Occipital lobe (tissue), 2 donors: ENCODE results near the gene CABP7. TPM values are rescaled to one million over a fixed set of nuclear protein-coding genes. Genes with fewer than 3 reads are reported as not detected.

Experiments used
- DNase-seq: peaks from one replicate; lab custom pipeline; 2025; lab: John Stamatoyannopoulos, UW
- total RNA-seq: library from RNA; depleted of rRNA; stranded (reverse); fragments of >200 nt; gene quantifications from one replicate; pipeline ENCODE4 v1.2.3, GENCODE V29; 2014

CABP7 gene
- total RNA-seq, 1 donor from 2014 or later: 1.1 TPM

- DNase-seq: no peak
These were observed 2.8 kb downstream of the CABP7 start for GRCh38 chr22:29722587-29722986.

- no peak for DNase-seq
These were observed 4.0 kb downstream of the CABP7 start for GRCh38 chr22:29723766-29724165.

- no peak for DNase-seq
These were observed 5.0 kb downstream of the CABP7 start for GRCh38 chr22:29724843-29725242.

GRCh38 chr22:29726106-29726505 lies 6.3 kb downstream of the CABP7 start:
- DNase-seq: no peak

DNA sequence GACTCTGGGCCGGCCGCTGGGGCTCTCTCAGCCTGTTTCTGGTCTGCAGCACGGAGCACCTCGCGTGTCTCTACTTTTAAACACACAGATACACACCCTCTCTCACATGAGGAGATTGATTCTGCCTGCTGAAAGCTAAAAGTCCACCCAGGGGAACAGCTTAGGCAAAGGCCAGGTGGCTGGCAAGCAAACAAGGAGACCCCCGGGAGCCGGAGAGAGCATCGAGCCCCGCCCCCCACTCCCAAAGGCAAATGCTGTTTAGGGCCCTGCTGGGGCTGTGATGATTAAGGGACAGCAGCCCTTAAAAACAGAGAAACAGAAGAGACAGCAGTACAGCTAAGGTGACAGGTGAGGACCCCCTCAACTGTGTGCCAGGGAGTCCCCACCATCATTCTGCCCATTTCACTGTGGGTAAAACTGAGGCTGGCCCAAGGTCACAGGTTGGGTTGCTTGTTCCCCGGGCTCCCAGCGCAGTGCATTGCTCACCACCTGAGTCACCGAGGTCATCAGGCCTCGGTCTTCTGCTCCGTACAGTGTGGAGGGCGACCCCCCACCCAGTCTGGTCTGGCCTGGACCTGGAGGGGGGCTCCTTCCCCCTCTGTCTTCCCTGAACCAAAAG lies 6.8 kb downstream of the CABP7 start:
- DNase-seq: no peak

DNA sequence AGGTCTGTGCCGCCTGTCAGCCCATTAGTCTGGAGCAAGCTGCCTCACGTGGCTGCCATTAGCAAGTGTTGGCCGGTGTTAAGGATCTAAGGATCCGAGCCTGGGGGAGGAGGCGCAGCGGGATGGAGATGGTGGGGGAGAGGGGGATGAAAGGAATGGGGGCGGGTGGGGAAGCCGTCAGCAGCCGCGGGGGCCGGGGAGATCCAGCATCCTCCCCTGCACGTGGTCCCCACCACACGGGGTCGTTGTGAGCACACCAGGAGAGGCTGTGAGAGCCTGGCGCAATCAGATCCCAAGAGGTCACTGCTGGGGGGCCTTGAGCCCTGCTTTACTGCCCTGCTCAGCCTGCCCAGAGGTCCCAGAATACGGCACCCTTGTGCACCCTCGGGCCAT lies 7.3 kb downstream of the CABP7 start:
- no peak for DNase-seq

GRCh38 chr22:29729161-29729560 lies 9.4 kb downstream of the CABP7 start:
- DNase-seq: no peak

GRCh38 chr22:29731058-29731850 lies 11.5 kb downstream of the CABP7 start:
- DNase-seq: no peak

DNA sequence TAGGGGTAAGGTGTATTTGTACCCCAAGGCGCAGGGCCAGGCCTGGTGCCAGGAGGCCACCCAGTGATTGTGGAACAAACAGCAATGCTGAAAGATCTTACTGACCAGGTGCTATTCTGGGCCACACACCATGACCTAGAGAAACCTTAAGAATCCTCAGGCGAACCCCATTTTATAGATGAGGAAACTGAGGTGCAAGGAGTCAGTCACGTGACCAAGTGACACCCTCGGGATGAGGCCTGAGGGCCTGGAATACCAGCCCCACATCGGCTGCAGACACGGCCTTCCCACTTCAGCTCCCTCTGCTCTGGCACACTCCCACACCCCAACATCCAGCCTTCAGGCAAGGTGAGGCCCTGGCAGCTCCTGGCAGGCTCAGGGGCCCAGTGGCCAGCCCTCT lies 13.1 kb downstream of the CABP7 start:
- no peak for DNase-seq

DNA sequence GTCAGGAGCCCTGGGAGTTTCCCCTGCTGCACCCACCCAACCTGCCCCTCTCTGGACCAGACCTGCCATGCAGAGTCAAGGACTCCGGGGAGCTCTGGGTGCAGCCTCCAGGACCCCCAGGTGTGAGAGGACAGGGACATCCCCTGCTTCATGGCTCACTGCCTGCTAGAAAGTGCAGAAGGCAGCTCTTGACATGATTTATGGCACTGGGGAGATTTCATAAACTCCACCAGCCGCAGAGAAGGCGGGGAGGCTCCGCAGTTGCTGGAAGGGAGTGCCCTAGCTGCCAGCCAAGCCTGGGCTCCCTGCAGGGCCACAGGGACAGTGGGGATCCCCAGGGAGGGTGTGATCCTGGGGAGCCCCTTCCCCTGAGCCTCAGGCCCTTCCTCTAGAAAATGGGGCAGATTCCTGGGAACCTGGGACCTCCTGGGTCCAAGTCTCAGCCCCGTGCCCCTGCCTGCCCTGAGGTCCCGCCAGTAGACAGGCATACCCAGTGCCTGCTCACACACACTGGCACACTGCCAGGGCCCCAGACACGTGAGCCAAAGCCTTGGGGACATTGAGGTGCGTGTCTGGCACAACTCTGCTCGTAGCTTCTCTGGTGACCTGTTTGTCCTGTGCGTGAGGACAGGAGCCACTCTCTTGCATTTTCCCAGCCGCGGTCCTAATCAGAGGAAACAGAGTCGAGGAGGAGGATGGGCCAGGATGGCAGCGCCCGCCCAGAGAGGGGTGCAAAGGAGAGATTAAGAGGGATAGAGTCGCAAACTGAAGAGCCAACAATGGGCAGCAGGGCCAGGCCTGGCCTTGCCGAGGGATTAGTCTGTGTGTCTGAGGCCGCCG lies 13.8 kb downstream of the CABP7 start:
- DNase-seq: no peak

DNA sequence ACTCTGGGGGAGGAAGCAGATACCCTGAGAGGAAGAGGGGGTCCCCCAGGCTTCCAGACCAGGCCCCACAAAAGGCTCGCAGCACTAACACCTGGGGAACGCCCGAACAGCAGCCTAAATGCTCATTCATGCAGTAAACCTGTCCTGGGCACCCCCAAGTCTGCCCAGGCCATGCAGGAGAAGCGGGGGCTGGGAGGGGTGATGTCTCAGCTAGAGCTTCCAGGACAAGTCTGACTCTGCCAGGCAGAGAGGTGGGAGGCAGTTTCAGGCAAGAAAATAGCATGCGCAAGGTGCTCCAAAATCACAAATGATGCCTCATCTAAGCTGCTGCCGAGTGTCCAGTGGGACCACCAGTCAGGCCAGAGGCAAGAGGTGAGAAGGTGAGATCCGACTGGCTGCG lies 14.6 kb downstream of the CABP7 start:
- DNase-seq: no peak

DNA sequence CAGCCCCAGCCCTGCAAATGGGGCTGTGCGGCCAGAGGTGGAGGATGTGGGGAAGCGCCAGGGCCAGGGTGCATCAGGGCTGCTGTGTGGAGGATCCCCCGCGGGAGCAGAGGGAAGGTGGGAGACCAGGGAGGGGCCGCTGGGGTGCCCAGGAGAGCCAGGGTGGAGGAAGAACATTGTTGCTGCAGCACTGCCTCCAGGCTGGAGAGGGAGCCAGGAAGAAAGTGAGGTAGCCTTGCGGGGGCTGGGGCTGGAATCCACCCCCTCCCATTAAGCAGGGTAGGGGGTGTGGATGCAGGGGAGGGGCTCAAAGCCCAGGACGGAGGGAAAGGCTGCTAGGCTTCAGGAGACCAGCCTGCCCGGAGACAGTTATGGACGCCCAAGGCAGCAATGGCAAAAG lies 15.0 kb downstream of the CABP7 start:
- no peak for DNase-seq

GRCh38 chr22:29735416-29735815 lies 15.6 kb downstream of the CABP7 start:
- DNase-seq: no peak

GRCh38 chr22:29737251-29738117 lies 17.7 kb downstream of the CABP7 start:
- no peak for DNase-seq

DNA sequence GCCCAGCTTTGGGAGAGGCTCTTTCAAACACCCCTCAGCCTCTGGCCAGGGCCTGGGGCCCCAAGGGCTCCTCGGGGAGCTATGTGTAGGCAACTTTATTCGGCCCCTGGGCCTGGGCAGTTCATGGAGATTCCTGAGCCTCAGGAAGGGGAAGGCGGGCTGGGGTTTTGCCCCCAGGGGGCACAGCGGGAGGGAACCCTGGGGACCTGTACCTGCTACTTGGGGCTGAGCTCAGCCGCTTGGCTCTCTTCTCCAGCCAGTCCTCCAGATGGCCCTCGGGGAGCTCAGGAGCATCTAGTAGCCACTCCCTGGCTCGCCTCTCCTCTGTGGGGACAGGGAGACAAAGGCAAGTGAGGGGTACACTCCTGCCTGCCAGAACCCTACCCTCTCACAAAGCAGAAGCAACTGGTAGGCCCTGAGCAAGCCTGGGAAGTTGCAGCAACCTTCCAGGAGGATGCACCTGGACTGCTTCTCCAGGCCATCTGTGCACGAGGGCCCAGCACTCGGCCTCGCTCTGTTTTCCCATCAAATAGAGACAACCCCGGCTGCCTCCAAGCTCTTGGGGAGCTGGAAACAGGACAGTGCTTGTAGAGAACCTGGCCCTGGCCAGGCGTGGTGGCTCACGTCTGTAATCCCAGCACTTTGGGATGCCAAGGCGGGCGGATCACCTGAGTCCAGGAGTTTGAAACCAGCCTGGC lies 18.5 kb downstream of the CABP7 start:
- no peak for DNase-seq

DNA sequence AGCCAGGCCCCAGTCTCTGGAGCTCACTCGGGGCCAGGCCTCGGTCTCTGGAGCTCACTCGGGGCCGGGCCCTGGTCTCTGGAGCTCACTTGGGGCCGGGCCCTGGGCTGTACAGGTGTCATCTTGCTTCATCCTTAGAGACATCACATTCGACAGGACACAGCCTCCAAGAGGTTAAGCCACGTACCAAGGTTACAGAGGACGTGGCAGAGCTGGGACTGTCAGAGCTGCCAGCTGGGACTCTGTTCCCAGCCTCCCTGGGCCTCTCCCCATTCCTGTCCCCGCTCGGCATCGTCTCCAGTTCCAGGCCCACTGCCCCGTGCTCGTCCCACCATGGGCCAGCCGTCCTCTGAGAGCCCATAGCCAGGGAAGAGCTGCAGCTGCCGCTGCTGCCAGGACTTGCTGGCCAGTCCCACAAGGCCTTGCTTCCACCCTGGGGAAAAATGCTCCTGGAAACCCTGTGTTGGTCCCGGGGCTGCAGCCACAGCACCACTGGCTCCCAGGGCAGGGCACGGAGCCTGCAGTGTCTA lies 19.6 kb downstream of the CABP7 start:
- DNase-seq: no peak

- DNase-seq: no peak
These were observed 20.4 kb downstream of the CABP7 start for GRCh38 chr22:29740216-29740615.

GRCh38 chr22:29741926-29742325 lies 22.1 kb downstream of the CABP7 start:
- no peak for DNase-seq

- DNase-seq: no peak
These were observed 22.5 kb downstream of the CABP7 start for GRCh38 chr22:29742326-29742725.

GRCh38 chr22:29744902-29745301 lies 25.1 kb downstream of the CABP7 start:
- no peak for DNase-seq

DNA sequence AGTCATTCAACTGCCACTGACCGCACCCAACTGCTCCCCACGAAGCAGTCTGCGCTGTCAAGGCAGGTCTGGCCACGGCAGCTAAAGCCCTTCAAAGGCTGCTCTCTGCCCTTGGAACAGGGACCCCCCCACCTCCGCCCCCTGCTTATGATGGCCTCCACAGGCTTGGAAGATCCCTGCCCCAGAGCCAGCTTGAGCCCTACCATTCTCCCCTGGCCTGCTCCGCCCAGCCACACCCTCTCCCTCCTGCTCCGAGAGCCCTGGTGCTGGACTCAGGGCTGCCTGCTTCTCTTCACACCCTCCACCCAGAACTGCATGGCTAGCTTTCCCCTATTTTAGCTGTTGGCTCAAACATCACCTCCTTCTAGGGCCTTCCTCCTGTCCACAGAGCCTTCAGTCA lies 28.0 kb downstream of the CABP7 start:
- no peak for DNase-seq
